ENCODE data around the gene CERK. TPM values are rescaled to one million over a fixed set of nuclear protein-coding genes. Genes with fewer than 3 reads are reported as not detected.

CERK gene
- total and polyA plus RNA-seq, 2 donors = 46.2 to 47.1 TPM

GRCh38 chr22:46694416-46695170 lies 43.5 kb downstream of the CERK start:
- Histone ChIP-seq H3K9me3 (ENCODE audit: control insufficient read depth in 2 of 2, insufficient read depth in 1 of 2, low read length in 1 of 2) (no peaks in the 10 kb centered on the region), H3K4me3 (ENCODE audit: low read length in 2 of 2) (no peak overlapping the region), H3K36me3 (ENCODE audit: control insufficient read depth in 2 of 2, insufficient read depth in 2 of 2, low read length in 1 of 2) (peaks cover 88 to 94% of the 10 kb centered on the region in 2 donors), H3K27ac (ENCODE audit: low read depth in 1 of 2, low read length in 1 of 2) (no peak overlapping the region), H3K4me1 (ENCODE audit: control insufficient read depth in 2 of 2, insufficient read depth in 2 of 2, low read length in 2 of 2) (no peaks in the 10 kb centered on the region), H3K27me3 (ENCODE audit: control insufficient read depth in 2 of 2, insufficient read depth in 1 of 2, low read length in 1 of 2) (no peaks in the 10 kb centered on the region)
- 97% methylated on average over 15 of the region's 15 CpGs for WGBS
- no peak for DNase-seq (ENCODE audit: low read depth in 6 of 9, low spot score in 9 of 9)

DNA sequence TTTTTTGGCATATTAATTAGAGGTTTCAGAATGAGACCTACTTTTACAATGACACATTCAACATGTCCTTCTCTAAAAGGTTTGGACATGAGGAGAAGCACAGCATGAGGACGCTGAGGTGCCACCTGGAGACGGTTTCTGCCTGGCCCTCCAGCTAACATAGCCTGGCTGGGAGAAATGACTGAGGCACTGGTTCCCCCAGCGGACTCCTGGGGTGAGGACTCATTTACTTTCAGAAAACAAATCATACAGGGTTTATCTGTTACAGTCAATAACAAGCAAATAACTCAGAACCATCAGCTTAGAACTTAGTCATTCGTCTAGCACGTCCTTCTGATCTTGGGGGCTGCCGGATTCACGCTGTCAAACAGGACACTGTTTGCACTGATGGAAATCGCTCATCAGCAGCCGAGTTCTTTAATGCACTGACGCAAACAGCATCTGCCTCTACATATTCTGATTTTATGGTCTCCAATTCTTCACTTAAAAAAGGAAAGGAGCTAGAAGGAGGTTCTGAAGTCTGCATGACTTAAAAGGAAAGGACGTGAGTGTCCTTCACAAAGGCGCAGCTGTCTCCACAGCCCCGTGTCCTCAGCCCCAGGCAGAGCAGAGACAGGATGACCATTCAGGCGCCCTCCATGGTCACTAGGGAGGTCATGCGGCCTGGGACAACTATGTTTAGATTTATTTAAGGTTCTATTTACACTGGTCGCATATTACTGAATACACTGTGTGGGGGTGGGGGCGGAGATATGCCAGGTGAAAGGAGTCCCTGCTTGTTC lies 44.2 kb downstream of the CERK start:
- Histone ChIP-seq H3K27me3 (ENCODE audit: control insufficient read depth in 2 of 2, insufficient read depth in 1 of 2, low read length in 1 of 2) (no peaks in the 10 kb centered on the region), H3K27ac (ENCODE audit: low read depth in 1 of 2, low read length in 1 of 2) (no peak overlapping the region), H3K36me3 (ENCODE audit: control insufficient read depth in 2 of 2, insufficient read depth in 2 of 2, low read length in 1 of 2) (peaks cover 88 to 94% of the 10 kb centered on the region in 2 donors), H3K4me3 (ENCODE audit: low read length in 2 of 2) (no peak overlapping the region), H3K9me3 (ENCODE audit: control insufficient read depth in 2 of 2, insufficient read depth in 1 of 2, low read length in 1 of 2) (no peaks in the 10 kb centered on the region), H3K4me1 (ENCODE audit: control insufficient read depth in 2 of 2, insufficient read depth in 2 of 2, low read length in 2 of 2) (no peaks in the 10 kb centered on the region)
- WGBS = 90% methylated on average over 17 of the region's 17 CpGs
- DNase-seq (ENCODE audit: low read depth in 6 of 9, low spot score in 9 of 9) = no peak

DNA sequence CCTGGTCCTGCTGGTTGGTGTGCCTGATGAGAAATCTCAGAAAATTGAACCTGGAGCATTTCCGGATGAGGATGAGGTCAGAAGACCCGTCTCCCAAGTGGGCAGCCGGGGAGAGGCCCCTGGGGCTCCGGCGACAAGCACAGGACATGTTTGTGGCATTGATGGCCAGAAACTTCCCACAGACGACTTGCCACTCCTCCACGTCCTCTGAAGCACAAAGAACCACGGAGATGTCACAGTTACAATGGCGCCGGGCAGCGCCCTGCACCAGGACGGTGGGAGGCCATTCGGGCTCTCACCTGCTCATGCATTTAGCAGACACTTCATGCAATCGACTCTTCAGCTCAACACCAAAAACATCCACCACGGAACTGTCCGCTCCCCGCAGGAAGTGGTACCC lies 46.5 kb downstream of the CERK start:
- Histone ChIP-seq H3K9me3 (ENCODE audit: control insufficient read depth in 2 of 2, insufficient read depth in 1 of 2, low read length in 1 of 2) (no peaks in the 10 kb centered on the region), H3K4me3 (ENCODE audit: low read length in 2 of 2) (no peak overlapping the region), H3K36me3 (ENCODE audit: control insufficient read depth in 2 of 2, insufficient read depth in 2 of 2, low read length in 1 of 2) (peaks cover 89 to 94% of the 10 kb centered on the region in 2 donors), H3K27ac (ENCODE audit: low read depth in 1 of 2, low read length in 1 of 2) (no peak overlapping the region), H3K27me3 (ENCODE audit: control insufficient read depth in 2 of 2, insufficient read depth in 1 of 2, low read length in 1 of 2) (no peaks in the 10 kb centered on the region), H3K4me1 (ENCODE audit: control insufficient read depth in 2 of 2, insufficient read depth in 2 of 2, low read length in 2 of 2) (peaks cover 0 to under 1% of the 10 kb centered on the region in 2 donors)
- DNase-seq (ENCODE audit: low read depth in 6 of 9, low spot score in 9 of 9) = no peak
- WGBS = 97% methylated on average over 17 of the region's 17 CpGs

- peaks cover 0 to 1% of the 10 kb centered on the region in 2 donors for H3K9me3 ChIP-seq (ENCODE audit: control insufficient read depth in 2 of 2, insufficient read depth in 1 of 2, low read length in 1 of 2)
- no peak overlapping the region for H3K4me3 ChIP-seq (ENCODE audit: low read length in 2 of 2)
- no peak overlapping the region for H3K27ac ChIP-seq (ENCODE audit: low read depth in 1 of 2, low read length in 1 of 2)
- H3K4me1 ChIP-seq (ENCODE audit: control insufficient read depth in 2 of 2, insufficient read depth in 2 of 2, low read length in 2 of 2) = peaks cover 5 to 10% of the 10 kb centered on the region in 2 donors
- 96% methylated on average over 20 of the region's 20 CpGs for WGBS
- no peaks in the 10 kb centered on the region for H3K27me3 ChIP-seq (ENCODE audit: control insufficient read depth in 2 of 2, insufficient read depth in 1 of 2, low read length in 1 of 2)
- peaks cover 89 to 93% of the 10 kb centered on the region in 2 donors for H3K36me3 ChIP-seq (ENCODE audit: control insufficient read depth in 2 of 2, insufficient read depth in 2 of 2, low read length in 1 of 2)
- no peak for DNase-seq (ENCODE audit: low read depth in 6 of 9, low spot score in 9 of 9)
Observed at GRCh38 chr22:46690146-46690545, 47.9 kb downstream of the CERK start.

DNA sequence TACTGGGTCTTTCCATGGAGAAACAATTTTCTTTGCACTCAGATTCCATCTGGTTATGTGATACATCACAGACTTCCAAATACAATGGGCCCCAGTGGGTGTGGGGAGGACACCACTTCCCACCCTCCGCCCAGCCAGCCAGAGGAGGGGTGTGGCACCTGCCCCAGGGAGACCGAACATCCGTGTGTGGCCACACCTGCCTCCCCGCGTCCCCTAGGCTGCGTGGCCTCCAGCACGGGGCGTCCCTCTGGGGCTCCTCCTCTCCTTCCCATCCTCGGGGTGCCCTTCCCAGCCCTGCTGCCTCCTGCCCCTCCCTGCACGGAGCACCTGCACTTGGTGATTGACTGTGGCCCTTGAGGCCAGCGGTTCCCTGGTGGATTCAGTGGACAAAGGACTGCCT lies 49.1 kb downstream of the CERK start:
- peaks cover 10 to 15% of the 10 kb centered on the region in 2 donors for H3K4me1 ChIP-seq (ENCODE audit: control insufficient read depth in 2 of 2, insufficient read depth in 2 of 2, low read length in 2 of 2)
- peaks cover 88 to 89% of the 10 kb centered on the region in 2 donors for H3K36me3 ChIP-seq (ENCODE audit: control insufficient read depth in 2 of 2, insufficient read depth in 2 of 2, low read length in 1 of 2)
- H3K27ac ChIP-seq (ENCODE audit: low read depth in 1 of 2, low read length in 1 of 2) = no peak overlapping the region
- 90% methylated on average over 11 of the region's 11 CpGs for WGBS
- no peak overlapping the region for H3K4me3 ChIP-seq (ENCODE audit: low read length in 2 of 2)
- DNase-seq (ENCODE audit: low read depth in 6 of 9, low spot score in 9 of 9) = no peak
- no peaks in the 10 kb centered on the region for H3K27me3 ChIP-seq (ENCODE audit: control insufficient read depth in 2 of 2, insufficient read depth in 1 of 2, low read length in 1 of 2)
- peaks cover 0 to 1% of the 10 kb centered on the region in 2 donors for H3K9me3 ChIP-seq (ENCODE audit: control insufficient read depth in 2 of 2, insufficient read depth in 1 of 2, low read length in 1 of 2)

DNA sequence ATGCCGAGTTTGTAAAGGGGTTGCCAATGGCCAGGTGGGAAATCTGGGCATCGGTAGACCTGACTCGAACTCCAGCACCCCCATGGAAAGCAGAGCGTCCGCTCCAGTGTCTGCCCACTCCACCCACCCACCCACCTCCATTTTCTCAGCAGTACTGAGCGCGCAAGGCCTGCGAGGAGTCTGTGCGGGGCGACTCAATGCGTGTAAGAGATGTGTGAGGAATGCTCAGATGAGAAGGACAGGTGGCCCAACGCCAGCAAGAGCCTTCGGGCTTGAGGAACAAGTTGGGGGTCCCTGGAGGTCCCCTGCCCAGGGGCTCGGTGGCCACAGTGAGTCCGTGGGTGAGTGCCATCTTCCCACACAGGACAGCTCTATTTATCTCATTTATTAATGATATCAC lies 50.6 kb downstream of the CERK start:
- Histone ChIP-seq H3K27ac (ENCODE audit: low read depth in 1 of 2, low read length in 1 of 2) (no peak overlapping the region), H3K27me3 (ENCODE audit: control insufficient read depth in 2 of 2, insufficient read depth in 1 of 2, low read length in 1 of 2) (no peaks in the 10 kb centered on the region), H3K4me1 (ENCODE audit: control insufficient read depth in 2 of 2, insufficient read depth in 2 of 2, low read length in 2 of 2) (peaks cover 10 to 16% of the 10 kb centered on the region in 2 donors), H3K9me3 (ENCODE audit: control insufficient read depth in 2 of 2, insufficient read depth in 1 of 2, low read length in 1 of 2) (peaks cover 0 to 1% of the 10 kb centered on the region in 2 donors), H3K4me3 (ENCODE audit: low read length in 2 of 2) (no peak overlapping the region), H3K36me3 (ENCODE audit: control insufficient read depth in 2 of 2, insufficient read depth in 2 of 2, low read length in 1 of 2) (peaks cover 74 to 75% of the 10 kb centered on the region in 2 donors)
- WGBS = 90% methylated on average over 15 of the region's 15 CpGs
- no peak for DNase-seq (ENCODE audit: low read depth in 6 of 9, low spot score in 9 of 9)

GRCh38 chr22:46687048-46687444 lies 51.0 kb downstream of the CERK start:
- H3K36me3 ChIP-seq (ENCODE audit: control insufficient read depth in 2 of 2, insufficient read depth in 2 of 2, low read length in 1 of 2) = peaks cover 71 to 74% of the 10 kb centered on the region in 2 donors

DNA sequence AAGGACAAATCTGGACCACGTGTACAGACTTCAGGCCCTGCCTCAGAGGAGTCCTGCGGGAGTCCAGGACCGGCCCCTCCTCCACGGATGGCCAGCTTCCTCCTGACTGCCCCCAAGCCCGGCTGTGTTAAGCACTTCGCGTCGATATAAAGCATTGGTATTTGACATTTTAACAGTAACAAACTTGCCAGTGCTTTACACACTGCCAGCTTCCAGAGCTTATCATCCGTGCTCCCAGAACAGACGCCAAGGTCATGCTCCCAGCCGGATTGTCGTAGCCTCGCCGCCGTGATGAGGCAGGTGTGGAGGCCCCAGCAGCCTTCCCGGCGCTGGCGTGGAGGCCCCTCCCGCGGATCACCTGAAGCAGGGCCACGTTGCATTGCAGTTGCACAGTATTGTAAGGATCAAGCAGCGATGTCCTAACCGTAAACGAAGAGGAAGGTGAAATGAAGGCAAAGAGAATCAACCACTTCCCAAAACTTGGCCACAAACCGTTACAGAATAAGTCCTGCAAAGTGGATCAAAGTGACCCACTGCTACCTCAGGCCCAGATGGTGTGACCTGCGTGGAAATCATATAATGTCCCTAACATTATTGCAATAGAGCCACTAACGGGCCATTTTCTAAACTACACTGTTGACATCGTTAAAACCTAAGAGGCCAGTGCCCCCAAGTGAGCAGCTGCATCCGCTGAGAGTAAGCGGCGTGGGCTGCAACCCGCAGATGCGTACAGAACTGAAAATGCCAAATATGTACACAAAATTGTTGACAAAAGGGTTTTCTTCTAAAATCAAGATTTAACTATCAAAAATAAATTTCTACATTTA lies 51.6 kb downstream of the CERK start:
- Histone ChIP-seq H3K4me1 (ENCODE audit: control insufficient read depth in 2 of 2, insufficient read depth in 2 of 2, low read length in 2 of 2) (peaks cover 10 to 16% of the 10 kb centered on the region in 2 donors), H3K9me3 (ENCODE audit: control insufficient read depth in 2 of 2, insufficient read depth in 1 of 2, low read length in 1 of 2) (peaks cover 0 to 1% of the 10 kb centered on the region in 2 donors), H3K4me3 (ENCODE audit: low read length in 2 of 2) (no peak overlapping the region), H3K36me3 (ENCODE audit: control insufficient read depth in 2 of 2, insufficient read depth in 2 of 2, low read length in 1 of 2) (peaks cover 65 to 68% of the 10 kb centered on the region in 2 donors), H3K27ac (ENCODE audit: low read depth in 1 of 2, low read length in 1 of 2) (no peak overlapping the region), H3K27me3 (ENCODE audit: control insufficient read depth in 2 of 2, insufficient read depth in 1 of 2, low read length in 1 of 2) (no peaks in the 10 kb centered on the region)
- 73% methylated on average over 33 of the region's 33 CpGs for WGBS
- no peak for DNase-seq (ENCODE audit: low read depth in 6 of 9, low spot score in 9 of 9)

More at GRCh38 chr22:46687048-46687444, 51.0 kb downstream of the CERK start:
- no peak overlapping the region for H3K27ac ChIP-seq (ENCODE audit: low read depth in 1 of 2, low read length in 1 of 2)
- no peak overlapping the region for H3K4me3 ChIP-seq (ENCODE audit: low read length in 2 of 2)
- H3K27me3 ChIP-seq (ENCODE audit: control insufficient read depth in 2 of 2, insufficient read depth in 1 of 2, low read length in 1 of 2) = no peaks in the 10 kb centered on the region
- H3K9me3 ChIP-seq (ENCODE audit: control insufficient read depth in 2 of 2, insufficient read depth in 1 of 2, low read length in 1 of 2) = peaks cover 0 to 1% of the 10 kb centered on the region in 2 donors
- peaks cover 10 to 16% of the 10 kb centered on the region in 2 donors for H3K4me1 ChIP-seq (ENCODE audit: control insufficient read depth in 2 of 2, insufficient read depth in 2 of 2, low read length in 2 of 2)
- WGBS = 94% methylated on average over 15 of the region's 15 CpGs
- no peak for DNase-seq (ENCODE audit: low read depth in 6 of 9, low spot score in 9 of 9)

Data from thymus (tissue), 11 donors.